GM19239 (cell line): ENCODE measurements around the gene BZW2.
"Not testable (repeated sequence)": the region's sequence is repeated elsewhere in the genome, so short reads cannot be mapped to it uniquely, and the experiment has no call there.

Experiments
- DNase-seq: peaks from one replicate; pipeline ENCODE4 v3.0.0; 2011; ENCODE audit warnings: low spot score; ENCODE audit not compliant: insufficient read length
- FAIRE-seq: peaks from 2 replicates; lab custom pipeline; 2011; peaks lifted over from hg19 to GRCh38; lab: Jason Lieb, UNC

BZW2 gene

GRCh38 chr7:16644636-16645592 lies 1.1 kb upstream of the BZW2 start:
- no peak for FAIRE-seq
- no peak for DNase-seq

- no peak for FAIRE-seq
Measured at GRCh38 chr7:16646472-16647072, 591 bp downstream of the BZW2 start.

GRCh38 chr7:16647435-16647960 lies 1.5 kb downstream of the BZW2 start:
- FAIRE-seq (no peak), DNase-seq (no peak)

More at GRCh38 chr7:16646472-16647072, 591 bp downstream of the BZW2 start:
- no peak for DNase-seq

GRCh38 chr7:16648551-16648950 lies 2.6 kb downstream of the BZW2 start:
- DNase-seq (no peak), FAIRE-seq (no peak)

GRCh38 chr7:16649196-16649595 lies 3.2 kb downstream of the BZW2 start:
- DNase-seq (no peak), FAIRE-seq (no peak)

GRCh38 chr7:16650266-16650665 lies 4.3 kb downstream of the BZW2 start:
- no peak for FAIRE-seq
- no peak for DNase-seq

GRCh38 chr7:16651396-16652239 lies 5.6 kb downstream of the BZW2 start:
- no peak for FAIRE-seq

GRCh38 chr7:16652240-16652583 lies 6.2 kb downstream of the BZW2 start:
- DNase-seq (no peak), FAIRE-seq (no peak)

More at GRCh38 chr7:16651396-16652239, 5.6 kb downstream of the BZW2 start:
- DNase-seq, result no peak

GRCh38 chr7:16652888-16653287 lies 6.9 kb downstream of the BZW2 start:
- DNase-seq (no peak), FAIRE-seq (no peak)

GRCh38 chr7:16655394-16655793 lies 9.4 kb downstream of the BZW2 start:
- FAIRE-seq, result no peak
- DNase-seq, result no peak

GRCh38 chr7:16656141-16656540 lies 10.2 kb downstream of the BZW2 start:
- FAIRE-seq, result no peak

GRCh38 chr7:16657656-16658279 lies 11.8 kb downstream of the BZW2 start:
- no peak for FAIRE-seq
- DNase-seq, result no peak

More at GRCh38 chr7:16656141-16656540, 10.2 kb downstream of the BZW2 start:
- no peak for DNase-seq

- DNase-seq, FAIRE-seq: not testable (repeated sequence)
Measured at GRCh38 chr7:16659854-16660497, 14.0 kb downstream of the BZW2 start.

- FAIRE-seq (no peak), DNase-seq (no peak)
Measured at GRCh38 chr7:16660702-16661464, 14.9 kb downstream of the BZW2 start.

- DNase-seq, result no peak
- no peak for FAIRE-seq
Measured at GRCh38 chr7:16661924-16662323, 15.9 kb downstream of the BZW2 start.

- FAIRE-seq (no peak), DNase-seq (no peak)
Measured at GRCh38 chr7:16667355-16667754, 21.4 kb downstream of the BZW2 start.

- no peak for FAIRE-seq
- no peak for DNase-seq
Measured at GRCh38 chr7:16668049-16668858, 22.3 kb downstream of the BZW2 start.

- FAIRE-seq (no peak), DNase-seq (no peak)
Measured at GRCh38 chr7:16668978-16669377, 23.0 kb downstream of the BZW2 start.
